Measurements from ENCODE around the gene CD200.
"Not testable (repeated sequence)": the region's sequence is repeated elsewhere in the genome, so short reads cannot be mapped to it uniquely, and the experiment has no call there.

Gene CD200

DNA sequence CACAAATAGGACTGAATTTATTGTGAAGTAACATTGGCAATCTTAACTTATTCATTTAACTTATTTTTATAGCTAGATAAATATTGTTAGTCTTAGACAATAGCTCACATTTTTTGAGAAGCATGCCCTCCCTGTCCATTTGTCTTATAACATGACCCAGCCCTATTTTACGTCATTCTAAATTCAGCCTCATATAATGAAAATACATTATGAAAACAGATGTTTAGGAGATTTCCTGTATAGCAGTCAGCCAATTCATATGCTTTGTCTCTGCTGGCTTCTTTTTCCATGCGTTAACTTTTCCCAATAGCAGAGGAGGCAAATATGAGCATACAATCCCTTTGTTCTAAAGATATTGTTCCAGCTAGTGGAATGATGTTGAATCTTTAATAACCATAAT is 29.3 kb downstream of the CD200 start:
- no peak for DNase-seq

DNA sequence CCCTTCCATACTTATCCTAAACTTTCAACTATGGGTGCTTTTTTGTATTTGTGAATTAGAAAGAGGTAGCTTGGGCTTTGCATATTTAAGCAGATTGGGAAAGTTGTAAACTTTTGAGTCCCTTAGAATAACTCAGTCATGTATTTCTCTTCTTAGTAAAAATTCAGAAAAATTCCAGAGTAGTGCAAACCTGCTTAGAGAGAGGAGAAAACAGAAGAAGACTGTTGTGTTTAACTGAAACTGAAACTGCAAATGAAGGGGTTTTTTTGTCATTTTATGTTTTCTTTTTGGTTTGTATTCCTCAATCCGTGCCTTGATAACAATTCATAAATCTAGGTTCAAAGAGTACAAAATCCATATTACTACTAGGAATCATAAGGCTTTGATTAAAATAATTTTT is 31.3 kb downstream of the CD200 start:
- peak in 1 of 2 donors; percentile 5 for DNase-seq

DNA sequence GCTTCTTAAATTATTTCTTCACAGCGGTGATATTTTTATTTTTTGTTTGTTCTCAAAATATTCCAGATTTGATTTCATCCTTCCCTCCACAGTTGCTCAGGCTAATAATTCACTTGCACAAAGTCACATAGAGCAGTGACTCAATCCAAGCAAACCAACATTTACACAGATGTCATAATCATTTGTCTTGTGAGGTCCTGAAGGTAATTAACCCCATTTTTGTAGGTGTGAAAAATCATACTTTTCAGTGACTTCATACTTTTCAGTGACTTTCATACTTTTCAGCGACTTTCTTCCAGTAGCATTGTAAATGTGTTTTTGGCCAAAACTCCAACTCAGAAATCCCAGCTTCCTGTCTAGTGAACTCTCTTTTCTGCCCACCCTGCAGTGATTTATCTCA is 32.1 kb downstream of the CD200 start:
- no peak for DNase-seq

DNA sequence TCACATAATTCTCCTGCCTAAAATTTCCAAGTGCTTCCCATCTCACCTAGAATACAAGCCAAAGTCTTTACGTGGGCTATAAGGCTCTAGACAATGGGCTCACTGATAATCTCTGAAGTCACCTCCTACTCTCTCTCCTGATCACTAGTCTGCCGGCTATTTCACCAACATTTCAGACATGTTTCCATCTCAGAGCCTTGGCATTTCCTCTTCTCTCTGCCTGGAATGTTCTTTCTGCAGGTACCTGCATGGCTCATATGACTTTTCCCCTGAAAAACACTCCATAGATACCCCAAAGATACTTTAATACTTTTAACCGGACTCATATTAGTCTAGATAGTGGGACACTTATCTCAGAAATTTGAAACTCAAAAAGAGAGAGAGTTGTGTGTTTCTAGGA is 32.7 kb downstream of the CD200 start:
- no peak for DNase-seq

DNA sequence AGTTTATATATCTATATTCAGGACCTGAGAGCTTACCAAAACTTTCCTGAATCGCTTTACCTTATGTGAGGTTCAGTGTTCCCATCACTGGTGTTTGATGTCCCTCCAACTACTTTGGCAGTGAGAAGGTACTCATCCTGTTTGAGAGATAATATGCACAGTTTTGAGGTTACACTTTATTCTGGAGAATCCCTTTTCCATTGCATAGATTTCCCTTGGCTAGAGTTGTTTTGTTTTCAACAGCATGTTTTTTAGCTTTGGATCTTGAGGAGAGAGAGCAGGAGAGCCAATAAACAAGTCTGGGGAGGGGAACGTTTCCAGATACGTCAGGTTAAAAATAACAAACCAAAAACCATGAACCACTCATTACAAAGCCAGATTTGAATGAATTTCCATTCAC is 33.6 kb downstream of the CD200 start:
- DNase-seq = no peak

DNA sequence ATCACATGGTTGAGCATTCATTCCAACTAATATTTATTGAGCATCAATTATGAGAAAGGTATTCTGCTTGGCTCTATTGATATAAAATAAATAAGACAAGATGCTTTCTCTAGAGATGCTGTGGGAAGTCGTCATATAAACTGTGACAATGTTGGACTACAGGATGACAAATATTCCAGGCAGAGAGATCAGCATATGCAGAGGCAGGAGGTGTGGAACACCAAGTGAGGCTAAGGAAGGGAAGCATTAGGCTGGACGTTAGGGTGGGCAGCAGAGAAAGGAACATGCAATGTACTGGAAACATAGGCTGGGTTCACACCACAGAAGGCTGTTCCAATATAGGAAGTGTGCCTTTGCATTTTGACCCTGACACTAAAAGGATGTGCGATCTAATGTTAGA is 38.6 kb downstream of the CD200 start:
- DNase-seq = no peak

DNA sequence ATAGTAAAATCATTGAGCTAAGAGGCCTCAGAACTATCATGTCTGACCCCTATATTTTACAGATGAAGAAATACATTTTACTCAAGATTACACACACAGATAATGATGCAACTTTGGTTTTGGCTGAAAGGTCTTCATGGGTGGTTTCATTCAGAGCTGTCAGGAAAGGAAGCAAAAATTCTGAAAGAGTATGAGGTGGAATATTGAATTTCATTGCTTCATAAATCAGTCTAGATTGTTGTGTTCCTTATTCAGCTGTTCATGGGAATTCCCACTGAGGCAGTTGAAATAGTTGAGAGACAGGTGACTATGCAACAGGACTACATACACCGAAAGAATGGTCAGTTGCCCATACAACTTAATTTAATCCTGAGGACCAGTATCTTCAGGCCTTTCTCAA is 39.4 kb downstream of the CD200 start:
- no peak for DNase-seq

DNA sequence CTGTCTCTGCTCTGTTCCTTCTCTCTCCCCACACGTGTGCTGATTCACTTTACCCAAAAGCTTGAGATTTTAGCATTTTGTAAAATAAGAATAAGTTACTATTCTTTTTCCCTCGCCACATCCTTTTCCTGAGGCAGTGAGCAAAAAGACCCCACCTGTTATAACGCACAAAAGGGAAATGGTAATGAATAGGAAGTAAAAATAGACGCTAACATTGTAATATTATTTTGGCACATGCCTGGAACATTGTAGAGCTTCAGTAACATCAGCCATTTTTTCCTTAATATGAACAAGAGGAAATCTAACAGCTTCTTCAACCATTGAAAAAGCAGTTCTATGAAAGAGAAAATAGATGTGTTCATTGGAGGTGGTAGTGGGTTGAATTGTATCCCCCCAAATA is 40.5 kb downstream of the CD200 start:
- no peak for DNase-seq

DNA sequence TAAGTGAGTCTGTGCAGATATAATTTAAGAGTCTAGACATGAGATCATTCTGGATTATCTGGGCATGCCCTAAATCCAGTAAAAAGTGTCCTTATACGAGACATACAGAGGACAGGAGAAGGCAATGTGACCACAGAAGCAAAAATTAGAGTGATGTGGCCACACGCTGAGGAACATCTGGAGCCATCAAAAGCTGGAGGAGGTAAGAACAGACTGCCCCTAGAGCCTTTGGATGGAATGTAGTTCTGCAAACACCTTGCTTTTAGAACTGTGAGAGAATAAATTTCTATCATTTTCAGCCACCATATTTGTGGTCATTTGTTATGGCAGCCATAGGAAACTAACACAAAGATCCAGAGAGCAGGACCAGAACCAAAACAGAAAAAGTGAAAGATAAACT is 41.0 kb downstream of the CD200 start:
- DNase-seq = no peak

DNA sequence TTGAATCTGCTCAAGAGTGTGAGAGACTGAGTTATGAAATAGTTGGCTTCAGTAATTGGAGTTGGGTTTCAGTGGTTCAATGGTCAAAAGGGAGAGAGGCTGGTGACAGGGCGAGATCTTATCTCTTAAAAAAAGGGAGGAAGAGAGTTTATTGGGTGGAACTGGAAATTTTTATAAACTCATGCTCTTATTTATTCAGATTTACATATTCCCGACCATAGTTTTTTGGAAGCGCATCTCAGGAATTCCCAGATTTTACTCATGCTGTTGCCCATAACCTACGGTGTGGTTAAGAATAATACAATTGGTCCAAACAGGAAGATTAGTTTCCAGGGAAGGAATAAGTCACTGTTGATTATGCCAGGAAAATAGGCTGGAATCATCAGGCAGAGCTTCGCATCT is 41.4 kb downstream of the CD200 start:
- DNase-seq = no peak

DNA sequence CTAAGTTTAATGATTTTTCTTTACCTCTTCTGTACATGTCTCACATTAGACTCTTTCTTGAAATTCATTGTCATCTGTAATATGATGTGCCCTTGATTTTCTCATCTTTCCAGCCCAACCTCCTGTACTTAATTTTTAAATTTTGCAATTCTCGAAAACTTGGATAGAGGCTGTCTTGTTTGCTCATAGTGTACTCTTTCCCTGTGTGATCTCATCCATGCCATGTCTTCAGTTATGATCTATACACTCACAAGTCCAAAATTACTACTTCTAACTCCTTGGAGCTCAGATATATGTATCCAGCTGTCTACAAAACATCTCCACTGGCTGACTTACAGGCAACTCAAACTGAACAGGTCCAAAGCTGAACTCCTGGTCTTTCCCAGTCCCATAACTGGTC is 42.2 kb downstream of the CD200 start:
- no peak for DNase-seq

DNA sequence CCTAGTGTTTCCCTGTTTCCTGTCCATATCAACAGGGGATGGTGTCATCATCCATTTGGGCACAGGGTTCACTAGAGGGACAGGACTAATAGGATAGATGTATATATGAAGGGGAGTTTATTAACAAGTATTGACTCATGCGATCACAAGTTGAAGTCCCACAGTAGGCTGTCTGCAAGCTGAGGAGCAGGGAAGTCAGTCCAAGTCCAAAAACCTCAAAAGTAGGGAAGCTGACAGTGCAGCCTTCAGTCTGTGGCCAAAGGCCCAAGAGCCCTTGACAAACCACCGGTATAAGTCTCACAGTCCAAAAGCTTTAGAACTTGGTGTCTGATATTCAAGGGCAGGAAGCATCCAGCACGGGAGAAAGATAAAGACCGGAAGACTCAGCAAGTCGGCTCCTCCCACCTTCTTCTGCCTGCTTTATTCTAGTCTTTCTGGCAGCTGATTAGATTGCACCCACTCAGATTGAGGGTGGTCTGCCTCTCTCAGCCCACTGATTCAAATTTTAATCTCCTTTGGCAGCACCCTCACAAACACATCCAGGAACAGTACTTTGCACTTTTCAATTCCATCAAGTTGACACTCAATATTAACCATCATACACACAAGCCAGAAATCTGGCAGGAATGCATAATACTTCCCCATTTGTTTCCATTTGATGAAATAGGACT is 43.4 kb downstream of the CD200 start:
- DNase-seq = no peak

DNA sequence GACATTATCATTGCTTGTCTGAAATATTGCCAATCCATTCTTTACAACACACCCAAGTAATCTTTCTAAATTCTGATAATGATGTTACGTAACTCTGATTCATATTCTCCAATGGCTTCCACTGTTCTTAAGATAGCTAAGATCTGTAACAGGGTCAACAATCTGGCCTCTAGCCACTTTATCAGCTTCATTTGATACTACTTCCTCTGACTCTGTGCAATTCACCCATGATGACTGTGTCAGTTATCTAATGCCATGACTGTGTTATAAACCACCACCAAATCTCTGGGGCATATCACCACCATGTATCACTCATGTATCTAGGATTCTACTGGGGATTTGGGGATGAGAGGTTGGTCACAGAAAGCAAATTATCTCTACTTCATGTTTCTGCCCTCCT is 44.0 kb downstream of the CD200 start:
- DNase-seq = no peak

DNA sequence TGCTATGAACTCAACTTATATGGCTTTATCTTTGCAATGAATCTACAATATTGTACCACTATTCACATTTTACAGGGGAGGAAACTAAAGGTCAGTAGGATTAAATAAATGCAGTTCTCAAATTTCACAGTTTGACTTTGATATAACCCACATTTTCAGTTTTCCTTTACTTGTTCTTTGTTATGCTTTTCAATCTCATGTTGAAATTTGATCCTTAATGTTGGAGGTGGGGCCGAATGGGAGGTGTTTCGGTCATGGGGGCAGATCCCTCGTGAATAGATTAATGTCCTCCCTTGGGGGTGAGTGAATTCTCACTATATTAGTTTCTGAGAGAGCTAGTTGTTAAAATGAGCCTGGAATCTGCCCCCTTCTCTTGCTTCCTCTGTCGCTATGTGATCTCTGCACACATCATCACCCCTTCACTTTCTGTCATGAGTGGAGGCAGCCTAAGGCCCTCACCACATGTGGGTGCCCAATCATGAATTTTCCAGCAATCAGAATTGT is 44.7 kb downstream of the CD200 start:
- DNase-seq = no peak

DNA sequence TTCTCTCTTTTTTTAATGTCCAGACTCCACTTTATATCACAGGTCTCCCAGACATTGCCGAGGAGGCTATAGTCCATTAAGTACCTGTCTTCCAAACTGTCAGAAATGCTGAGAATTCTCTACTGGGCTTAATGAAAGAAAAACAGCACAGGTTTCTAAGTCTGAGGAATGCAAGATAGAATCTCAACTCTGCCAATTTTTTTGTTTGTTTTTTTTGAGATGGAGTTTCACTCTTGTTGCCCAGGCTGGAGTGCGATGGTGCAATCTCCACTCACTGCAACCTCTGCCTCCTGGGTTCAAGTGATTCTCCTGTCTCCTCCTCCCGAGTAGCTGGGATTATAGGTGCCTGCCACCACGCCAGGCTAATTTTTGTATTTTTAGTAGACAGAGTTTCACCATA is 45.4 kb downstream of the CD200 start:
- DNase-seq = not testable (repeated sequence)

DNA sequence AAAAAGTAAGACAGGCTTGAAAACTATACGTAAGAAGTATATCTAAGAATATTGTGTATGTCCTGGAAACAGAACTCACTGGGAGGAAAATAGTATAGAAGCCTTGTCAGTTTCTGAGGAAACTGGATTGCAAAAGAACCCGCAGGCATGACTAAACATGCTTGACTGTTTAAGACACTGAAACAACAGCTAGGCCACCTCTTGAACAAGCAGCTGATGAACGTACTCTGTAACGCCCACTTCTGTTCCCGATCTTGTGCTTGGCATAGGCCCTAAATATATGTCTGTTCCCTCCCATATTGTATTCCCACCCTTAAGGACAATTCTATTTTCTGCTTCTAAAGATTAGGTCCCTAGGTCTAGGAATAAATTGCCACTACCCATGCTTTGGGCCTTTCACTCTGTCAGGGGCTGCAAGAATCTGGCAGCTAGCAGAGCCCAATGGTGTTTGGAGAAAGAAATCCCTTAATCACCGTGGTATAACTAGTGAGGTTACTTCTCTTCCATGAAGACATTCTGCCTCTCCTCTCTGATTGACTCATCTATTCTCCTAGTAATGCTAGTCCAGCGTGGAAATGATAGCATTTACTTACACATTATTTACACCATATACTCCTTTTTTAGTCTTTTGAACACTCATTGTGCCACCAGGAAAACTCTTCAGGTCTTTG is 46.2 kb downstream of the CD200 start:
- DNase-seq = peak; percentile 10 to 61

DNA sequence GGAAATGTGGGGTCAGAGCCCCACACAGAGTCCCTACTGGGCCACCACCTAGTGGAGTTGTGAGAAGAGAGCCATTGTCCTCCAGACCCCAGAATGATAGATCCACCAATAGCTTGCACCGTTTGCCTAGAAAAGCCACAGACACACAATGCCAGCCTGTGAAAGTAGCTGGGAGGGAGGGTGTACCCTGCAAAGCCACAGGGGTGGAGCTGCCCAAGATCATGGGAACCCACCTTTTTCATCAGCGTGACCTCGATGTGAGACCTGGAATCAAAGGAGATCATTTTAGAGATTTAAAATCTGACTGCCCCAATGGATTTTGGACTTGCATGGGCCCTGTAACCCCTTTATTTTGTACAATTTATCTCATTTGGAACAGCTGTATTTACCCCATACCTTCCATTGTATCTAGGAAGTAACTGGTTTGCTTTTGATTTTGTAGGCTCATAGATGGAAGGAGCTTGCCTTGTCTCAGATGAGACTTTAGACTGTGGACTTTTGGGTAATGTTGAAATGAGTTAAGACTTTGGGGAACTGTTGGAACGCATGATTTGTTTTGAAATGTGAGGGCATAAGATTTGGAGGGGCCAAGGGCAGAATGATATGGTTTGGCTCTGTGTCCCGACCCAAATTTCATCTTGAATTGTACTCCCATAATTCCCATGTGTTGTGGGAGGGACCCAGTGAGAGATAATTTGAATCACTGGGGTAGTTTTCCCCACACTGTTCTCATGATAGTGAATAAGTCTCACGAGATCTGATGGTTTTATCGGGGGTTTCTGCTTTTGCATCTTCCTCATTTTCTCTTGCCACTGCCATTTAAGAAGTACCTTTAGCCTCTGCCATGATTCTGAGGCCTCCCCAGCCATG is 49.0 kb downstream of the CD200 start:
- DNase-seq = no peak

DNA sequence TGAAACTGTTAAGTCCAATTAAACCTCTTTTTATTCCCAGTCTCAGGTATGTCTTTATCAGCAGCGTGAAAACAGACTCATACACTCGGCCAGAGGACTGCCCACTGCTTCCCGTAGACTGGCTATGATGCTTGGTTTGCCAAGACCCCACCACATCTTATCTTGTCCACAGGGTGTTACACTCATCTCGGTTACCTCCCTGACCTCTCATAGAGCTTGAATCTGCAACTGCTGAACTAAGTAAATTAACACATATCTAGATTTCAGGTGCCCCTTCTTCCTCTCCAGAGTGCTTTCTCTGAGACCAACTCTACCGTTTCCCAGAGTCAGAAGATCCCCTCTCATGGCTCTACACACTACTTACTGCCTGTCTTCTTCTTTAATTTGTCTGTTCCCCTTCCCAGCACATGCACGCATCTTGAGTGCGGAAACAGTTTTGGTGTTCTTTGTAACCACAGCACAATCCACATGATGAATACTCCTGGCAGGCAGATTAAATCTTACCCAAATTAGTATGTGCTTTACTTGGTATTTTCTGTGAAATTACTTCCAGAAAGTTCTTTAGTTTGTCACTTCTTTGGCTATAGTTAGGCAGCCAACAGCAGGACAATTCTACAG is 49.7 kb downstream of the CD200 start:
- peak in 1 of 2 donors; percentile 19 for DNase-seq

DNA sequence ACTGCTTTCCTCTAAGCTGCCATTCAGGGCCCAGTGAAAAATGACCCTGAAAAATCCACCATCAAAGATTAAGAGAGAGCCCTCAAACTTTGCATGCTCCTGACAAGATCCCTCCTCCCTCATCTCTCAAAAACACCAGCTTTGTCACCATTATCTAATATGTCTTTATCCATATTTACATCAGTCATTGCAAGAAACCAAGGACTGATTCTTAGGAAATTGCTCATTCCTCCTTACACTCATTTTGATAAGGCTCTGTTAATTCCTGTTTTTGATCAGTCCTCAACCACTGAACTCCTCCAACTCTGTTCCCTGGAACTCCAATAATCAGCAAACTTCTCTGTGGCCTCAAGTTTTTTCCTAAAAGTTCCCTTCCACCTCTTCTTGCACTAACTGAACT is 51.8 kb downstream of the CD200 start:
- DNase-seq = no peak

DNA sequence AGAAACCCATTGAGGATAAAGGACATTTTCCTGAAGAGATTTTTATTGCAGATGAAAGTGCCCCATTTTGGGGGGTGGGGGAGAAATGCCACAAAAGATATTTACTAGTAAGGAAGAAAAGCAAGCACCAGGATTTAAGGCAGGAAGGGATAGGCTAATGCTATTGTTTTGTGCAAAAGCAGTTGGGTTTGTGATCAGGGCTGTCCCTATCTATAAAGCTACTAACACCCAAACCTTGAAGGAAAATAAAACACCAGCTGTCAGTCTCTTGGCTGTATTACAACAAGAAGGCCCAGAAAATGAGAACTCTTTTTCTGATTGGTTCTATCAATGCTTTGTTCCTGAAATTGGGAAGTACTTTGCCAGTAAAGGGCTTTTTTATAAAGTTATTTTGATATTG is 56.0 kb downstream of the CD200 start:
- DNase-seq = no peak

DNA sequence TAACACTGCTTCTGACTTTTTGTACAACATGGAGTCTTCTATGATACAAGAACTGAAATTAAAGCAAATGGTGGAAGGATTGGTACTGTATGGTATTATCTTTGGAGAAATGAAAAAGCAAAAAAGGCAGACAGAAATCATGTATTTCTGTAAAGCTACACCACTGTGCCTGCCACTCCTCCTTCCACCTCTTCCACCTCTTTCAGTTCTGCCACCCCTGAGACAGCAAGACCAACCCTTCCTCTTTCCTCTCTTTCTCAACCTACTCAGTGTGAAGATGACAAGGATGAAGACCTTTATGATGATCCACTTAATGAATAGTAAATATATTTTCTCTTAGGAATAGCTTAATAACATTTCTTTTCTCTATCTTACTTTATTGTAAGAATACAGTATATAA is 57.0 kb downstream of the CD200 start:
- DNase-seq = no peak

DNA sequence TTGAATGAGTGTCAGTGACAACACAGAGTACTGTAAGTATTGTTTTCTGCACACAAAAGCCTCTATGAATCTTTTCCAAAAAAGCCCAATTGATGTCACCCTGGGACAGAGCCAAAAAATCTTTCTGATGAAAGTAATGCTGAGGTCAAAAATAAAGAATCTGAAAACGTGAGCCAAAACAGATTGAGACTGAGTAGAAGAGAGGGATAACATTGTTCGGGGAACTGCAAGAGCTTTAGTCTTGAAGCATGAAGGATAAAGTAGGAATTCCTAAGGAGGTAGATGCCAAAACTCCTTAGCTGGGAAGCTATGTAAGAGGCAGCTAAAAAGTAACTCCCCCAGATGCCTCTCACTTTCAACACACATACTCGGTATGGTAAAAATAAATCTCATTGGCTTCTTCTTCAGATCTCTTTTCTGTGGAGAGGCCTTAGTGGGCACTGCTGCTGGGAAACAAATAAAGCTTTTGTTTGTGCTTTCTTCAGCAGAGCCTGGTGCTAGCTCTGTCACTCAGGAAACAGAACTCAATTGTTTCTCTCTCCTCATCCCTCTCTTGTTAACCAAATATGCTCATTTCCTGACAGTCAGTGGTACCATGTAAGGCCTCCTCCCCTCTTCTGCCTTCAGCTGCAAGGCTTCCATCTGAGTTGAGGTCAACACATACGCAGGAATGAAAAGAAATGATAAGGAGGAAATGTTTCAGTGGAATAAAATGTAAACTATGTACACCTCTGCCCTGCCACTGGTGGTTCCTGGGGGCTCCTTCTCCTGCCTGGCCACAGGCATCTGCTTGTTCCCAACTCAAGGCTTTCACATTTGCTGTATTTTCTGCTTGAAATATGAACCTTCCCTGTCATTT is 58.1 kb downstream of the CD200 start:
- no peak for DNase-seq
